Fibroblast of peridontal ligament (primary cell): Measurements from ENCODE around the gene LRRC7.

ENCODE experiments used
- DNase-seq: peaks from one replicate; pipeline ENCODE4 v3.0.0-alpha.2; 2010; ENCODE audit errors: extremely low read depth

The LRRC7 gene

DNA sequence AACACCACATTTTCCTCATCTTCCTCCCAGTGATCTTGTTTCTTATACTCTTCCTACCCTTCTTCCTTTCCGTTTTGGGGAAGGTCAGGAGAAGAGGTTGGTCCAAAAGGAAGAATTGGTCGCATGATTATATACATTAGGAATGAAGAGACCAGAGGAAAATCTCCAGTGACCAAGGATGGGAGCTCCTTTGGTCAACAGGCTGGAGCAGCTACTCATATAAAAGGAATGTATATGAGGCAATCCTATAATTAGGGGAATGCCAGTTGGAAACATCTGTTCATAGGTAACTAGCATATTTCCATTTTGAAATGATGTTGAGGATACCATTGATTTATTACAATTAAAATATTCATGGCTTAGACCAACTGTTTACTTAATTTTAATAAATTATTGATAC is 523.2 kb downstream of the LRRC7 start:
- peak; percentile 77 for DNase-seq

- DNase-seq = peak; percentile 17
Observed at GRCh38 chr1:70091811-70092210, 524.1 kb downstream of the LRRC7 start.

DNA sequence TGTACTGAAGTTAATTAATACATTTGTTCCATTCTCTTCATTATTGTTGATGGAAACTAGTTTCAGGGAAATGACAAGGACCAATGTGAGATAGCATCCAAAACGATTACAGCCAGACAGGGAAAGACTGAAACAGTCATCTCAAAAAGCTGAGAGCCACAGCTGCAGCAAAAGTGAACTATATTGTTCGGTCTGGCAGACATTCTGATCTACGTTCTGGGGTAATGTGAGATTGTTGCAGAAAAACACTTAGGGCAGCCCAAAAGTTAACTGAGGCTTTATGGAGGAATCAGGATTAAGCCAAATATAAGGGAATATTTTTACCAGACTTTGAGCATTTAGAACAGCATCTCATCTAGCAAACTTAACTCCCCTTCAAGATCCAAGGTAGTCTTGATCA is 524.8 kb downstream of the LRRC7 start:
- no peak for DNase-seq

DNA sequence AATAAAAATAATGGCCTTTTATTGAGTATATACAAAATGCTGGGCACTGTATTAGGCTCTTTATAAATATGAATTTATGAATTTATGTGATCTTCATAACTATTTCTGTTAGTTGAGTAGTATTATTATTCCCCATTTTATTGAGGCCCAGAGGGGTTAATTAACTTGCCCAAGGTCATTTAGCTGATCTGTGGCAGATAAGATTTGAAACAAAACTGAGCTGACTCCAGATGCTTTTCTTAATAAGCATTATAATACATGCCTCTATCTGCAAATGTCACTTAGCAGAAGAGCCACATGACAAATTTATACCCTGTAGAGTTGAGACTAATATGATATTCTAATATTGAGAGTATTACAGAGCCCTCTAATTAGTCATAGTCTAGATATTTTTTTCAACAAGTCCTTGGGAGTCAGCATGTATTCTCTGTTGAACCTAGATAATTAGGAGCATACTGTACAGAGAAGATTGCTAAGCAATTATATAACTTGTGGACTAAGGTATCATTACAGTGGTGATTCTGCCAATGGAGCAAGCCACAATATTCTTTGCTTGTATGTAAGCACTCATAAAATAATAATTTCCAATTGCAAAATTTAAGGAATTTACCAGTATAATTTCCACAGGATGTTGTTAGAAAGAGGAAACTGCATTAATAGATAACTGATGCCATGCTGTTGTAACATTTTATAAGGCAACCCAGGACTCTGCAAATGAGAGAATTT is 525.7 kb downstream of the LRRC7 start:
- no peak for DNase-seq

- DNase-seq = no peak
Observed at GRCh38 chr1:70101231-70101630, 533.5 kb downstream of the LRRC7 start.

GRCh38 chr1:70101774-70102173 is 534.1 kb downstream of the LRRC7 start:
- no peak for DNase-seq

DNA sequence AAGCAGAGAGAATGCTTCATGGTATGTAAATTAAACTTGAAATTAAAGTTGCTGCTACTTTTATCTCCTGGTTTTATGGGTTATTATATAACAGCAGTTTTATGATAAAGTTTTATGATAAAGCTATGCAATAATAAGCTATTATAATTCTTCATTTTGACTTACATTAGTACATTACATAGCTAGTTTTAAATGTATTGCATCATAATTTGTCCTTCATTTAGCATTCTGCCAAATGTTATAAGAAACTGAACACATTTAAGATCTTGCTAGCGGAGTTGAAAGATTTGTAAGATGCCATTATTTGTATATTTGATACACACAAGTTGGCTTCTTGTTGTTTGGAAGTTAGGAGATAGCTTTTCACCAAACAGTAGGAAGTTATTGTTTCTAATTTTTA is 536.0 kb downstream of the LRRC7 start:
- DNase-seq = no peak

GRCh38 chr1:70109241-70109640 is 541.5 kb downstream of the LRRC7 start:
- DNase-seq = no peak

- no peak for DNase-seq
Observed at GRCh38 chr1:70112838-70113237, 545.1 kb downstream of the LRRC7 start.

DNA sequence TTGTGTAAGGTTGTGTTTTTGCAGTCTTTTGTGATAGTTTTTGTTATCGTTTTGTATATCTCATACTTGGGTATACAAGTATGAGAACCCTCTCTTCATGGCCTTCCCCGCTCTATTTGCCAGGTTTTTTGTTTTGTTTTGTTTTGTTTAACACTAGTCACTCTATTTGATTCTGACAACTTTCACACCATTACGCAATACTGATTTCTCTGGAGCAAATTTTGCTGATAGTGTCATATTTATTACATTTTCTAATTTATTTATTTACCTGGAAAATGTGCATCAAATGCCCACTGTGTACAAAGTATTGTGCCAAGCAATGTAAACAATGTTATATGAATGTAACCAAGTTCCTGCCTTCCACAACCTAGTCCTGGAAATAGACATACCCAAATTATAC is 547.6 kb downstream of the LRRC7 start:
- no peak for DNase-seq

DNA sequence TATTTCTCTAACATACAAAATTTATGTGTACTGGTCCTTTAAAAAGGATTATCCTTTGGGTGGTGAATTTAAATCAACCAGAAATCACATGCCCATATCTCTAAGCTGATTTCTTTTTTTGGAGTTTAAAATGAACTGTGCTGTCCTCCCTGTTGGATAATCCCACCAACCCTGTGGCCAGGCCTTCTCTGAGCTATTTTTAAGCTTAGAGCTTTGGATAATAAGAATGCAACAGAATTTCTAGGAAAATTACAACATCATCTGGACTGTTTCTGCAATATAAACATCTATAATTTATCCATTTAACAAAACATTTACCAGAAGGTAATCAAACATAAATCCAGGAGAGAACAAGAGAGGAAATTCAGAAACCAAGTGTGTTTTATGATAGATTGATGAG is 549.3 kb downstream of the LRRC7 start:
- DNase-seq = peak; percentile 11

DNA sequence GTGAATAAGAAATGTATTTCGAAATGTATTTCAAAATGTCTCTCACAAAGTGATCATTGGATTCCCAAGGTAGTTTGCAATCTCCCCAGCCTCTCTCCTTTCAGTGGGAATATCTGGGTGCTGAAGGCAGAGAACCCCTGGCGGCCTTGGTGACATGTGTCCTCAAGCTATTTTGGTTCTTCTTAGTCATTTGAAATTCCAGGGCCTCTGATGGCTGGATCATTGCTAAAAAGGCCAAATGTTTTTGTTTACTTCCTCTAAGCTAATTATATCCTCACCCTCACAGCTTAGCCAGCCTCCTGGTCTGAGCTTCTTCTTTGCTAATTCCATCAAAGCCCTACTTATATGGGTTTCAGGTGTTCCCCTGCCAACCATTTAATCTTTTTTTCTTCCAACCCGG is 566.4 kb downstream of the LRRC7 start:
- no peak for DNase-seq

DNA sequence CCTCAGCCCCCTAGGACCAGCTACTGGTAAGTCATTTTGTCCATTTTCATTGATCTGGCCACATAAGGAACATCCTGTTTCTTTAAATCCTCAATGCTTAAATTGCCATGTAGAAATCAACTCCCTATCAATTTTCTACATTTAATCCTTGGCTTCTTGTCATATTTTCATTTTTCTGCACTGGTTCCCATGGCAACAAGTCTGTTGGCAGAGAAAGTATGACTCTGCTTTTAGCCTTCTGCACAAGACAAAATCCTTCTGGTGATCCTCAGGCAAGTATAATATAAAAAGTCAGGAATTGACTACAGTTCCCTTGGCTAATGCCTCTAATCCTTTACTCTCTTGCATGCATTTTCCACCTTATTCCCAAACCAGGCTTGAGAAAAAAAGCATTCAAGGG is 572.6 kb downstream of the LRRC7 start:
- DNase-seq = peak; percentile 95

- DNase-seq = no peak
Observed at GRCh38 chr1:70140894-70141293, 573.2 kb downstream of the LRRC7 start.

- peak; percentile 78 for DNase-seq
Observed at GRCh38 chr1:70142075-70142474, 574.4 kb downstream of the LRRC7 start.

- peak; percentile 85 for DNase-seq
Observed at GRCh38 chr1:70143048-70143659, 575.4 kb downstream of the LRRC7 start.

DNA sequence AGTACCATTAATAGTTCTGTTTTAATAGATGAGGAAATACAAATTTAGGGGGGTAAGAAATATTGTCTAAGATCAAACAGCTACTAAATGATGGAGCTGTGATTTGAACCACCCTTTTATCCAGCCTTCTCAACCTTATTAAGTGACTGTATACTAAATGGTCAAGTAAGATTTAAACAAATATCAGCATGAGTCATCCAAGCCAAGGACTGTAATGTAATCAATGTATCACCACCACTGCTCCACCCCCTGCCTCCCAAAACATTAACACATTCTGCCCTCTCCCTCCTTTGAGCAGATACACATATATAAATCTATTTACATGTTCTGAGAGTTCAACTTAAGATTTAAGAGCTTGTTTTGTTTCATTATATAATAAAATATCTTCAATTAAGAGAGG is 578.8 kb downstream of the LRRC7 start:
- peak; percentile 65 for DNase-seq

- no peak for DNase-seq
Observed at GRCh38 chr1:70150444-70150843, 582.7 kb downstream of the LRRC7 start.

DNA sequence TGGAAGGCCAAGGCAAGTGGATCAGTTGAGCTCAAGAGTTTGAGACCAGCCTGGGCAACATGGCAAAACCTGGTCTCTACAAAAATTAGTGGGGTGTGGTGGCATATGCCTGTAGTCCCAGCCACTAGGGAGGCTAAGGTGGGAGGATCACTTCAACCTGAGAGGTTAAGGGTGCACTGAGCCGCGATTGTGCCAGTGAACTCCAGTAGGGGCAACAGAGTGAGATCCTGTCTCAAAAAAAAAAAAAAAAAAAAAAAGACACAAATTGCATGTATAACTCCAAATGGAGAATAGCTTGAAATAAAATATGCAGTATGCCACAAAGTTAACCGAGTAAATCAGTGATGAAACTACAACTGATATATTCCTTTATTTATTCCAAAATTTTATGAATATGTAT is 586.0 kb downstream of the LRRC7 start:
- DNase-seq = no peak

GRCh38 chr1:70156529-70157120 is 588.9 kb downstream of the LRRC7 start:
- DNase-seq = no peak

DNA sequence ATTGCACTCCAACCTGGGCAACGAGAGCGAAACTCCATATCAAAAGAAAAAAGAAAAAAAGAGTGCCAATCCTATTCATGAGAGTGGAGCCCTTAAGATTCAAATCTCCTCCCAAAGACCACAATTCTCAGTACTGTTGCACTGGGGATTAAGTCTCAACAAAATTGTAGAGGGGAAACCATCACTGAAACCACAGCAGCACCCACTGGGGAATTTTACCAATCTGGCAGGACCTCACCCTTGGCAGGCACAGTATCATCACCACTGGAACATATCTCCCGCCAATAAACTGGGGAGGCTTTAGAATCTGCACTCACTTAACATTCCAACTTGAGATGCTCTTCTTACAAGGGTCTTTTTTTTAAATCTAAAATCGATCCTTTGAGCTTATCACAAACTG is 596.6 kb downstream of the LRRC7 start:
- DNase-seq = no peak

GRCh38 chr1:70168283-70168682 is 600.6 kb downstream of the LRRC7 start:
- no peak for DNase-seq
